Central memory CD8-positive, alpha-beta T cell (primary cell): ENCODE measurements around the gene CDK17.

Experiments used
- ATAC-seq: fragments of 150-1000 bp; cut with Tn5 transposase; replicated peaks from 2 replicates; pipeline ENCODE4 v1.10.0; 2022; ENCODE audit warnings: mild to moderate bottlenecking, moderate FRiP score, moderate number of reproducible peaks; ENCODE audit not compliant: poor library complexity, severe bottlenecking; ENCODE audit errors: extremely low read depth
- DNase-seq, 2 donors: peaks; one replicate each; pipeline ENCODE4 v3.0.0; 2021; ENCODE audit warnings: low spot score in 2 of 2
- H3K27ac Mint-ChIP-seq: one replicate; pipeline ENCODE4 v1.8.0; 2022; ENCODE audit warnings: low read depth, mild to moderate bottlenecking, moderate library complexity, mixed read lengths
- H3K27me3 Mint-ChIP-seq: one replicate; pipeline ENCODE4 v1.8.0; 2022; ENCODE audit warnings: mixed read lengths
- H3K36me3 Mint-ChIP-seq: one replicate; pipeline ENCODE4 v1.8.0; 2022; ENCODE audit warnings: mild to moderate bottlenecking, moderate library complexity, mixed read lengths; ENCODE audit not compliant: insufficient read depth
- H3K4me1 Mint-ChIP-seq: one replicate; pipeline ENCODE4 v1.8.0; 2022; ENCODE audit warnings: mixed read lengths
- H3K4me3 Mint-ChIP-seq: one replicate; pipeline ENCODE4 v1.8.0; 2022; ENCODE audit warnings: mild to moderate bottlenecking, moderate library complexity, mixed read lengths
- H3K9me3 Mint-ChIP-seq: one replicate; pipeline ENCODE4 v1.8.0; 2022; ENCODE audit warnings: mixed read lengths

The CDK17 gene

DNA sequence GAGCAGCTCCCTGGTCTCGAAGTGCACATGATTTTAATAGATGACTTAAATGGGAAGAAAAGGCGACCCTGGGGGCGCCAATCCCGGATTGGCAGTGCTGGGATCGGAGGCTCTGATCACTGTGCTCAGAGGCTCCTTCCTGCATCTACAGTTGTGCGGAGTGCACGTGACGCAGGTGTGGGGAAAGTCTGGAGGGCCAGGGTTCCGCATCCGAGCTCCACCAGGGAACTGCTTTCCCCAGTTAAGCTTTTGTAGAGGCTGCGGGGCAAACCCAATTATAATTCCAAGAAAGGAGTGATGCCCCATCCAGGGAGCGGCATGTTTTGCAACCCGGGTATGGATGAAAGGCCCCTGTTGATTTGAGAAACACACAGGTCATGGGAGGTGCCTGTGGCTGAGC is 169.6 kb downstream of the CDK17 start:
- no peak for DNase-seq
- Mint-ChIP-seq H3K27ac (no peak overlapping the region), H3K36me3 (peaks cover 11% of the 10 kb centered on the region), H3K27me3 (no peaks in the 10 kb centered on the region), H3K4me1 (peaks cover 31% of the 10 kb centered on the region), H3K9me3 (no peaks in the 10 kb centered on the region), H3K4me3 (no peak overlapping the region)
- ATAC-seq = no peak

DNA sequence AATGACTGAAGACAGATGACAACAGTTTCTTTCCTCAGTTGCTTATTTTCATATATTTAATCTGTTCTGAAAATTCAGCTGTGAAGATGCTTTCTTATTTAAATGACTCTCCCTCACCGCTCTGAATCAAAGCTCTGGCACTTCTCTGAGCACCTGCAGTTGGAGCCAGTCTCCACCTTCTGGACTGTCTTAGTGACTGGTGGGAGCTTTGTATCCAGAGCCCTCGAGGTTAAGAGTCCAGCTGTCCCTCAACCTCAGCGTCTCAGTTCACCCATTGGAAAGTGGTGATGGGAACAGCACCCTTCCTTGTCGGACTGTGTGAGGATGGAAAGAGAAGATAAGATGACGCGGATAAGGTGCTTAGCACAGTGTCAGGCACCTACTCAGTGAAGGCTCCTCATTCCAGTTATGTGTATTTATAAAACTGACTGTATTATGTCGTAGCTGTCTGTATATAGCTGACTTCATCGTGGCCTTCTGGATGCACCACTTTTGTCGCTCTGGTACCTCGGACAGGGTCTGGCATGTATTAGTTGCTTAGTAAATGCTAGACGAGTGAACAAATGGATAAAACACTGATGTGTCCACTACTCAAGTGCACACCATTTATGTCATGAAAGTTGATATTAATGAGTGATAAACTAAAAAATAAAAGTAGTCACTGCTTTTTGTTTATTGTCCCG is 171.5 kb downstream of the CDK17 start:
- Mint-ChIP-seq H3K27ac (no peak overlapping the region), H3K9me3 (no peaks in the 10 kb centered on the region)

More for the DNA sequence above, 171.5 kb downstream of the CDK17 start:
- H3K36me3 Mint-ChIP-seq = peaks cover 20% of the 10 kb centered on the region
- no peaks in the 10 kb centered on the region for H3K27me3 Mint-ChIP-seq
- H3K4me3 Mint-ChIP-seq = no peak overlapping the region
- ATAC-seq (no peak), DNase-seq (no peak)
- H3K4me1 Mint-ChIP-seq = peaks cover 18% of the 10 kb centered on the region
